HG03097 (cell line): ENCODE data around the gene GART.
A peak's percentile ranks its signal among the peaks of the same experiment; 100 is the strongest.
"Not testable (repeated sequence)": the region's sequence is repeated elsewhere in the genome, so short reads cannot be mapped to it uniquely, and the experiment has no call there.

Source experiments
- ATAC-seq: cut with Tn5 transposase; IDR thresholded peaks from one replicate; pipeline ENCODE4 v1.9.1; 2021; ENCODE audit not compliant: unreplicated experiment, low FRiP score

GART gene

GRCh38 chr21:33522297-33522952, 19.5 kb downstream of the GART start:
- ATAC-seq: no peak

GRCh38 chr21:33518899-33519298, 23.0 kb downstream of the GART start:
- no peak for ATAC-seq

GRCh38 chr21:33514229-33514628, 27.7 kb downstream of the GART start:
- no peak for ATAC-seq

GRCh38 chr21:33512481-33512880, 29.4 kb downstream of the GART start:
- no peak for ATAC-seq

GRCh38 chr21:33511639-33512038, 30.3 kb downstream of the GART start:
- ATAC-seq: no peak

GRCh38 chr21:33510826-33511225, 31.1 kb downstream of the GART start:
- no peak for ATAC-seq

- ATAC-seq: not testable (repeated sequence)
These were observed 34.9 kb downstream of the GART start for GRCh38 chr21:33507003-33507402.

- no peak for ATAC-seq
These were observed 36.1 kb downstream of the GART start for GRCh38 chr21:33505833-33506232.

- no peak for ATAC-seq
These were observed 45.6 kb downstream of the GART start for GRCh38 chr21:33496345-33496744.

- ATAC-seq: no peak
These were observed 46.2 kb downstream of the GART start for GRCh38 chr21:33495743-33496142.

GRCh38 chr21:33493756-33494155, 48.2 kb downstream of the GART start:
- no peak for ATAC-seq

- no peak for ATAC-seq
These were observed 49.3 kb downstream of the GART start for GRCh38 chr21:33492571-33492970.

- ATAC-seq: peak; percentile 91
These were observed 50.4 kb downstream of the GART start, which contains the start of gene DNAJC28 for GRCh38 chr21:33491373-33492102. Gene DNAJC28, minus strand, starts transcription at chr21:33491716. Its CDS starts 2,323 bp downstream, at chr21:33489393.

- ATAC-seq: peak; percentile 3
These were observed 50.9 kb downstream of the GART start for GRCh38 chr21:33490991-33491372.

GRCh38 chr21:33488936-33489335, 53.0 kb downstream of the GART start:
- no peak for ATAC-seq

- no peak for ATAC-seq
These were observed 53.9 kb downstream of the GART start for GRCh38 chr21:33487996-33488395.

- no peak for ATAC-seq
These were observed 60.5 kb downstream of the GART start for GRCh38 chr21:33481314-33481943.

- no peak for ATAC-seq
These were observed 61.3 kb downstream of the GART start for GRCh38 chr21:33480481-33481103.

GRCh38 chr21:33479679-33480480, 62.0 kb downstream of the GART start, which contains the start of gene TMEM50B:
Gene TMEM50B, minus strand, starts transcription at chr21:33479974. Its CDS starts 11,089 bp downstream, at chr21:33468885.
- peak; percentile 90 for ATAC-seq

- peak; percentile 21 for ATAC-seq
These were observed 62.8 kb downstream of the GART start for GRCh38 chr21:33478935-33479678.
